HL-60 (cell line): ENCODE measurements around the gene GRAMD4.

Experiments used
- DNase-seq, 2 experiments: peaks; one replicate each; pipeline ENCODE4 v3.0.0-alpha.2; 2010 to 2020; ENCODE audit warnings: low read depth in 1 of 2, low spot score in 1 of 2
- H3K27ac ChIP-seq: fragments of 250-450 bp; sonication (Bioruptor Pico); replicated peaks from 2 replicates; pipeline ENCODE4 v1.5.1; 2020; ENCODE audit warnings: mild to moderate bottlenecking, moderate library complexity
- H3K27me3 ChIP-seq: fragments of 250-450 bp; sonication (Bioruptor Pico); 2 replicates; pipeline ENCODE4 v1.5.1; 2021; ENCODE audit warnings: mild to moderate bottlenecking, moderate library complexity; ENCODE audit not compliant: insufficient read depth, poor library complexity, severe bottlenecking
- H3K4me3 ChIP-seq: replicated peaks from 2 replicates; pipeline ENCODE4 v1.5.1; 2011; ENCODE audit warnings: mild to moderate bottlenecking, control low read depth, low read length; ENCODE audit not compliant: insufficient read depth
- GABPA ChIP-seq: IDR thresholded peaks from 2 replicates; pipeline ENCODE4 v1.6.1; 2012; ENCODE audit warnings: low read depth
- POLR2AphosphoS5 ChIP-seq: IDR thresholded peaks from 2 replicates; pipeline ENCODE4 v1.6.1; 2012; ENCODE audit warnings: low read depth
- SPI1 ChIP-seq: IDR thresholded peaks from 2 replicates; pipeline ENCODE4 v1.6.1; 2012; ENCODE audit warnings: low read depth, mild to moderate bottlenecking, borderline replicate concordance
- TF ChIP-seq, protein P1 (sequence below): IDR thresholded peaks from 2 replicates; pipeline ENCODE4 v1.6.1; 2012; ENCODE audit warnings: low read depth; ENCODE audit not compliant: insufficient replicate concordance
- TF ChIP-seq, protein P2 (sequence below): IDR thresholded peaks from one replicate; pipeline ENCODE4 v1.5.1; 2011; ENCODE audit warnings: low read length, control low read depth, inconsistent platforms; ENCODE audit not compliant: insufficient read depth

The GRAMD4 gene

GRCh38 chr22:46575911-46576555 lies 44.2 kb upstream of the GRAMD4 start:
- H3K27ac ChIP-seq, result peak overlapping the region; percentile 45
- H3K4me3 ChIP-seq, result peak overlapping the region; percentile 36
- H3K27me3 ChIP-seq, result no peaks in the 10 kb centered on the region
- DNase-seq, result no peak
- TF ChIP-seq POLR2AphosphoS5 (no peak), SPI1 (no peak), GABPA (no peak)
- TF ChIP-seq, protein P1, sequence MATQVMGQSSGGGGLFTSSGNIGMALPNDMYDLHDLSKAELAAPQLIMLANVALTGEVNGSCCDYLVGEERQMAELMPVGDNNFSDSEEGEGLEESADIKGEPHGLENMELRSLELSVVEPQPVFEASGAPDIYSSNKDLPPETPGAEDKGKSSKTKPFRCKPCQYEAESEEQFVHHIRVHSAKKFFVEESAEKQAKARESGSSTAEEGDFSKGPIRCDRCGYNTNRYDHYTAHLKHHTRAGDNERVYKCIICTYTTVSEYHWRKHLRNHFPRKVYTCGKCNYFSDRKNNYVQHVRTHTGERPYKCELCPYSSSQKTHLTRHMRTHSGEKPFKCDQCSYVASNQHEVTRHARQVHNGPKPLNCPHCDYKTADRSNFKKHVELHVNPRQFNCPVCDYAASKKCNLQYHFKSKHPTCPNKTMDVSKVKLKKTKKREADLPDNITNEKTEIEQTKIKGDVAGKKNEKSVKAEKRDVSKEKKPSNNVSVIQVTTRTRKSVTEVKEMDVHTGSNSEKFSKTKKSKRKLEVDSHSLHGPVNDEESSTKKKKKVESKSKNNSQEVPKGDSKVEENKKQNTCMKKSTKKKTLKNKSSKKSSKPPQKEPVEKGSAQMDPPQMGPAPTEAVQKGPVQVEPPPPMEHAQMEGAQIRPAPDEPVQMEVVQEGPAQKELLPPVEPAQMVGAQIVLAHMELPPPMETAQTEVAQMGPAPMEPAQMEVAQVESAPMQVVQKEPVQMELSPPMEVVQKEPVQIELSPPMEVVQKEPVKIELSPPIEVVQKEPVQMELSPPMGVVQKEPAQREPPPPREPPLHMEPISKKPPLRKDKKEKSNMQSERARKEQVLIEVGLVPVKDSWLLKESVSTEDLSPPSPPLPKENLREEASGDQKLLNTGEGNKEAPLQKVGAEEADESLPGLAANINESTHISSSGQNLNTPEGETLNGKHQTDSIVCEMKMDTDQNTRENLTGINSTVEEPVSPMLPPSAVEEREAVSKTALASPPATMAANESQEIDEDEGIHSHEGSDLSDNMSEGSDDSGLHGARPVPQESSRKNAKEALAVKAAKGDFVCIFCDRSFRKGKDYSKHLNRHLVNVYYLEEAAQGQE, result no peak
- TF ChIP-seq, protein P2, sequence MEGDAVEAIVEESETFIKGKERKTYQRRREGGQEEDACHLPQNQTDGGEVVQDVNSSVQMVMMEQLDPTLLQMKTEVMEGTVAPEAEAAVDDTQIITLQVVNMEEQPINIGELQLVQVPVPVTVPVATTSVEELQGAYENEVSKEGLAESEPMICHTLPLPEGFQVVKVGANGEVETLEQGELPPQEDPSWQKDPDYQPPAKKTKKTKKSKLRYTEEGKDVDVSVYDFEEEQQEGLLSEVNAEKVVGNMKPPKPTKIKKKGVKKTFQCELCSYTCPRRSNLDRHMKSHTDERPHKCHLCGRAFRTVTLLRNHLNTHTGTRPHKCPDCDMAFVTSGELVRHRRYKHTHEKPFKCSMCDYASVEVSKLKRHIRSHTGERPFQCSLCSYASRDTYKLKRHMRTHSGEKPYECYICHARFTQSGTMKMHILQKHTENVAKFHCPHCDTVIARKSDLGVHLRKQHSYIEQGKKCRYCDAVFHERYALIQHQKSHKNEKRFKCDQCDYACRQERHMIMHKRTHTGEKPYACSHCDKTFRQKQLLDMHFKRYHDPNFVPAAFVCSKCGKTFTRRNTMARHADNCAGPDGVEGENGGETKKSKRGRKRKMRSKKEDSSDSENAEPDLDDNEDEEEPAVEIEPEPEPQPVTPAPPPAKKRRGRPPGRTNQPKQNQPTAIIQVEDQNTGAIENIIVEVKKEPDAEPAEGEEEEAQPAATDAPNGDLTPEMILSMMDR, result no peak

- TF ChIP-seq POLR2AphosphoS5, result no peak
- TF ChIP-seq SPI1, result no peak
- TF ChIP-seq, protein P1, result no peak
- TF ChIP-seq, protein P2, result no peak
- TF ChIP-seq GABPA, result no peak
- peak overlapping the region; percentile 45 for H3K27ac ChIP-seq
- H3K4me3 ChIP-seq, result peak overlapping the region; percentile 71
- no peaks in the 10 kb centered on the region for H3K27me3 ChIP-seq
- DNase-seq, result no peak
These were observed 43.4 kb upstream of the GRAMD4 start for GRCh38 chr22:46576556-46577367.

DNA sequence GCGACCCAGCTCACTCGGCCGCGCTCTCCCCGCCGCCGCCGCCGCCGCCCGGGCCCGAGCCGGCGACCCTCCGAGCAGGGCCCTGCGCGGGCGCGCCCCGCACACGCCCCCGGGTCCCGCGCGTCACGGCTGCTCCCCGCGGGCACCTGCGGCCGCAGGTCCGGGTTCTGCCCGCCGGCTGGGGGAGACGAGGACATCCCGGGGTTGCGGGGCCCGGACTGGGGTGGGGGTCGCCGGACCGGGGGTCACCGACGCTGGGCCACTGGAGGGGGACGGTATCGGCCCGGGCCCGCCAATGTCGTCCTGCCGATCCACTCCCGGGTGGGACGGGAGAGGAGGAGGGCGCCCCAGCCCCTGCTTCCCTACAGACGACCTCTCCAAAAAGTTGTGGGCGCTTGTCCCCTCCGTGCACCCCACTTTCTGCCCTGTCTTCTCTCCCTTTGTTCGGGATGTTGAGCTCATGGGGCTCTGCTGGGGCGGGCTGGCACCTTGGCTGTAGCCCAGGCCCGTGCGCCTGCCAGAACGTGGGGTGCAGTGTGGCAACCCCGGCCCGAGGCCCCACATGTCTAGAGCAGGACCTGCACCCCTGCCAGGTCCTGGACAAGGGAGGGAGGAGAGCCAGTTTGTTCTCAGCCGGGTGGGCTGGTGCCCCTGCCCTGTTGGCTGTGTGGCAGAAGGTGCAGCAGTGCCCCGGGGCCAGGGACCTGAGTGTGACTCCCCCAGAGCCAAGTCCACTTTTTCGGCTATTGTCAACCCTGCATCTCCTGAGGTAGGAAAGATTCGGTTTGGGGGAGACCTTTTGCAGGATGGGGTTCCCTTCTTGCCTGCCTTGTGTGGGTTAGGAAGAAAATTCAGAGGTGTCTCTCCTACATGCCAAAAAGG lies 42.6 kb upstream of the GRAMD4 start:
- Histone ChIP-seq H3K27me3 (no peaks in the 10 kb centered on the region), H3K4me3 (peak overlapping the region; percentile 71), H3K27ac (peak overlapping the region; percentile 83)
- TF ChIP-seq, protein P2, result no peak
- 0 out of 2 replicates have a peak, but pooled peaks have one; percentile 9 for TF ChIP-seq POLR2AphosphoS5
- no peak for DNase-seq
